ENCODE data around the gene KIF21A.

DNA sequence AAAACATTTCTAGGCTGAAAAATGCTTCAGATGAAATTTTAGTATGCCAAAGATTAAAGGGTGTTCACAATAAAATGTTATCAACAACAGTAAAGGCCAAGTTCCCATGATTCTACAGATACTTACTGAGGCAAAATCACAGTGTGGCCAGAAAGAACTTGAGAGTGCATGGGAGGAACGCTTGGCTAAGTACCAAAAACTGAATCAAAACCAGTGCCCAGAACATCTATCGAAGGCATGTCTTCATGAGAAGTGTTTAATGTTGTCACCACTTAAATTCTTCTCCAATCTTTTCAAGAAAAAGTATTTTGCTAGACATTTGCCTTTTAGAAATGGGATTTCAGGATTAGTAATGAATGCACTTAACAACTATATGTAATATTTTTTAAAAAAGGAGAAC is 41.5 kb downstream of the KIF21A start:
- TF ChIP-seq, protein P1, sequence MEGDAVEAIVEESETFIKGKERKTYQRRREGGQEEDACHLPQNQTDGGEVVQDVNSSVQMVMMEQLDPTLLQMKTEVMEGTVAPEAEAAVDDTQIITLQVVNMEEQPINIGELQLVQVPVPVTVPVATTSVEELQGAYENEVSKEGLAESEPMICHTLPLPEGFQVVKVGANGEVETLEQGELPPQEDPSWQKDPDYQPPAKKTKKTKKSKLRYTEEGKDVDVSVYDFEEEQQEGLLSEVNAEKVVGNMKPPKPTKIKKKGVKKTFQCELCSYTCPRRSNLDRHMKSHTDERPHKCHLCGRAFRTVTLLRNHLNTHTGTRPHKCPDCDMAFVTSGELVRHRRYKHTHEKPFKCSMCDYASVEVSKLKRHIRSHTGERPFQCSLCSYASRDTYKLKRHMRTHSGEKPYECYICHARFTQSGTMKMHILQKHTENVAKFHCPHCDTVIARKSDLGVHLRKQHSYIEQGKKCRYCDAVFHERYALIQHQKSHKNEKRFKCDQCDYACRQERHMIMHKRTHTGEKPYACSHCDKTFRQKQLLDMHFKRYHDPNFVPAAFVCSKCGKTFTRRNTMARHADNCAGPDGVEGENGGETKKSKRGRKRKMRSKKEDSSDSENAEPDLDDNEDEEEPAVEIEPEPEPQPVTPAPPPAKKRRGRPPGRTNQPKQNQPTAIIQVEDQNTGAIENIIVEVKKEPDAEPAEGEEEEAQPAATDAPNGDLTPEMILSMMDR (IDR thresholded peaks at IDR 0.05; ENCODE audit: poor library complexity, severe bottlenecking): no peak
- TF ChIP-seq EP300 (conservative IDR thresholded peaks at IDR 0.05; ENCODE audit: poor library complexity, severe bottlenecking): no peak
- no peak for TF ChIP-seq TAF1 (IDR thresholded peaks at IDR 0.05; ENCODE audit: low read depth)
- no peak for TF ChIP-seq POLR2AphosphoS5 (IDR thresholded peaks at IDR 0.05)
- no peak for TF ChIP-seq EZH2 (IDR thresholded peaks at IDR 0.05; ENCODE audit: borderline replicate concordance, insufficient read depth, low read length, poor library complexity, severe bottlenecking)
- no peak for TF ChIP-seq SMC3 (conservative IDR thresholded peaks at IDR 0.05; ENCODE audit: poor library complexity)
- TF ChIP-seq MXI1 (conservative IDR thresholded peaks at IDR 0.05; ENCODE audit: poor library complexity, severe bottlenecking): no peak
- no peak for TF ChIP-seq RAD21 (conservative IDR thresholded peaks at IDR 0.05)

Measured in neural cell (in vitro differentiated cells).